ENCODE results near the gene MFN1. TPM values are rescaled to one million over a fixed set of nuclear protein-coding genes. Genes with fewer than 3 reads are reported as not detected.

The MFN1 gene
- total RNA-seq, 4 donors from 2014 or later, result 42.2 to 51.7 (median 47.2) TPM

- no peak for TF ChIP-seq CTCF (IDR thresholded peaks at IDR 0.05; ENCODE audit: low read depth)
Observed at GRCh38 chr3:179401561-179401960, 54.1 kb downstream of the MFN1 start.

GRCh38 chr3:179402963-179403362 lies 55.5 kb downstream of the MFN1 start:
- TF ChIP-seq CTCF (IDR thresholded peaks at IDR 0.05; ENCODE audit: low read depth), result no peak

DNA sequence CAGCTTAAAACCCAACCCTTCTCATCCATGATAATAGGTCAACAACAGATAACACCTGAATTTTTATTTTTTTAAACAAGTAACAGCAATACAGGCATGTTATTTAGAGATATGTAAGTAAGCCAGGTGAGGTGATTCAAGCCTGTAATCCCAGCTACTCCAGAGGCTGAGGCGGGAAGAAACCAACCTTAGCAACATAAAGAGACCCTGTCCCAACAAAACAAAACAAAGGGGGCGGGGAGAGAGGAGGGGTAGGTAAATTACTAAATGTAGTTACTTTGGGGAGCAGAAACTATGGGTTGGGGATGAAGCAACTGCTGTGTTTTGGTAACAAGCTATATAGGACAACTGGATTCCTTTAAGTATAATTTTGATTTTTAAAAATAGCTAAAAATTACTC lies 56.8 kb downstream of the MFN1 start:
- no peak for TF ChIP-seq CTCF (IDR thresholded peaks at IDR 0.05; ENCODE audit: low read depth)

DNA sequence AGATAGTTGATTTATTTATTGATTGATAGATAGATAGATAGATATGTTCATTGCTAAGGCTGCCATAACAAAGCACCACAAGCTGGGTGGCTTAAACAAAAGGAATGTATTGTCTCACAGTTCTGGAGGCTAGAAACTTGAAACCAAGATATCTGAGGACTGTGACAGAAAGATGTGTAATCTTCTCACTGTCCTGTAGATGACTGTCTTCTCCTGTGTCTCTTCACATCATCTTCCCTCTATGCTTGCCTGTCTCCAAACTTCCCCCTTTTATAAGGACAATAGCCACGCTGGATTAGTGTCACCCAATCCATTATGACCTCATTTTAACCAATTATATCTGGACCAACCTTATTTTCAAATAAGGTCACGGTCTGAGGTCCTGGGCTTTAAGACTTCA lies 62.8 kb downstream of the MFN1 start:
- no peak for TF ChIP-seq CTCF (IDR thresholded peaks at IDR 0.05; ENCODE audit: low read depth)

- no peak for TF ChIP-seq CTCF (IDR thresholded peaks at IDR 0.05; ENCODE audit: low read depth)
Observed at GRCh38 chr3:179410999-179411398, 63.5 kb downstream of the MFN1 start.

- no peak for TF ChIP-seq CTCF (IDR thresholded peaks at IDR 0.05; ENCODE audit: low read depth)
Observed at GRCh38 chr3:179414804-179415203, 67.3 kb downstream of the MFN1 start.

GRCh38 chr3:179415377-179415776 lies 67.9 kb downstream of the MFN1 start:
- no peak for TF ChIP-seq CTCF (IDR thresholded peaks at IDR 0.05; ENCODE audit: low read depth)
